ENCODE data around the gene MED27. TPM values are rescaled to one million over a fixed set of nuclear protein-coding genes. Genes with fewer than 3 reads are reported as not detected.

The MED27 gene
- total RNA-seq, 3 donors from 2014 or later, result 14.4 to 20.3 (median 15.8) TPM

- H3K36me3 ChIP-seq, result no peaks in the 10 kb centered on the region
- H3K4me3 ChIP-seq, result no peak overlapping the region
- no peak for TF ChIP-seq POLR2AphosphoS5 (IDR thresholded peaks at IDR 0.05)
- no peak overlapping the region for H3K27ac ChIP-seq
- H3K27me3 ChIP-seq, result peaks cover 0 to 46% of the 10 kb centered on the region in 2 donors
- DNase-seq (ENCODE audit: low spot score in 2 of 2), result no peak
- no peaks in the 10 kb centered on the region for H3K9me3 ChIP-seq
- no peaks in the 10 kb centered on the region for H3K4me1 ChIP-seq
- intact Hi-C loops (cut with DNase I; ENCODE audit: low total_unique reads), result no loop called here
Observed at GRCh38 chr9:131818089-131818488, 261.6 kb downstream of the MED27 start.

GRCh38 chr9:131817627-131818026 lies 262.0 kb downstream of the MED27 start:
- Histone ChIP-seq H3K27me3 (peaks cover 0 to 48% of the 10 kb centered on the region in 2 donors), H3K27ac (no peak overlapping the region)
- intact Hi-C loops (cut with DNase I; ENCODE audit: low total_unique reads), result no loop called here

GRCh38 chr9:131817073-131817472 lies 262.6 kb downstream of the MED27 start:
- no peaks in the 10 kb centered on the region for H3K4me1 ChIP-seq
- TF ChIP-seq CTCF (IDR thresholded peaks at IDR 0.05) (no peak), POLR2AphosphoS5 (IDR thresholded peaks at IDR 0.05) (no peak), POLR2A (IDR thresholded peaks at IDR 0.05) (no peak)
- H3K4me3 ChIP-seq, result no peak overlapping the region
- no peak overlapping the region for H3K27ac ChIP-seq
- H3K36me3 ChIP-seq, result no peaks in the 10 kb centered on the region
- H3K27me3 ChIP-seq, result peaks cover 0 to 54% of the 10 kb centered on the region in 2 donors
- no peaks in the 10 kb centered on the region for H3K9me3 ChIP-seq
- intact Hi-C loops (cut with DNase I; ENCODE audit: low total_unique reads), result no loop called here
- no peak for DNase-seq (ENCODE audit: low spot score in 2 of 2)

More at GRCh38 chr9:131817627-131818026, 262.0 kb downstream of the MED27 start:
- DNase-seq (ENCODE audit: low spot score in 2 of 2), result no peak
- TF ChIP-seq CTCF (IDR thresholded peaks at IDR 0.05) (no peak), POLR2AphosphoS5 (IDR thresholded peaks at IDR 0.05) (no peak), POLR2A (IDR thresholded peaks at IDR 0.05) (no peak)
- H3K4me1 ChIP-seq, result no peaks in the 10 kb centered on the region
- no peaks in the 10 kb centered on the region for H3K36me3 ChIP-seq
- H3K9me3 ChIP-seq, result no peaks in the 10 kb centered on the region
- H3K4me3 ChIP-seq, result no peak overlapping the region

- Histone ChIP-seq H3K27me3 (peaks cover 0 to 56% of the 10 kb centered on the region in 2 donors), H3K36me3 (no peaks in the 10 kb centered on the region), H3K27ac (no peak overlapping the region), H3K4me1 (no peaks in the 10 kb centered on the region), H3K4me3 (no peak overlapping the region), H3K9me3 (no peaks in the 10 kb centered on the region)
- TF ChIP-seq POLR2A (IDR thresholded peaks at IDR 0.05) (no peak), POLR2AphosphoS5 (IDR thresholded peaks at IDR 0.05) (no peak), CTCF (IDR thresholded peaks at IDR 0.05) (no peak)
- intact Hi-C loops (cut with DNase I; ENCODE audit: low total_unique reads), result no loop called here
- DNase-seq (ENCODE audit: low spot score in 2 of 2), result no peak
Observed at GRCh38 chr9:131815970-131816873, 263.4 kb downstream of the MED27 start.

GRCh38 chr9:131814707-131815106 lies 265.0 kb downstream of the MED27 start:
- H3K4me3 ChIP-seq, result no peak overlapping the region
- no peak overlapping the region for H3K27ac ChIP-seq
- H3K27me3 ChIP-seq, result peaks cover 2 to 49% of the 10 kb centered on the region in 2 donors
- TF ChIP-seq POLR2A (IDR thresholded peaks at IDR 0.05), result no peak
- TF ChIP-seq POLR2AphosphoS5 (IDR thresholded peaks at IDR 0.05), result no peak
- no peak for TF ChIP-seq CTCF (IDR thresholded peaks at IDR 0.05)
- intact Hi-C loops (cut with DNase I; ENCODE audit: low total_unique reads), result no loop called here
- no peaks in the 10 kb centered on the region for H3K9me3 ChIP-seq
- H3K4me1 ChIP-seq, result no peaks in the 10 kb centered on the region
- H3K36me3 ChIP-seq, result no peaks in the 10 kb centered on the region
- DNase-seq (ENCODE audit: low spot score in 2 of 2), result no peak
